HL-60/S4 (cell line): Measurements from ENCODE around the gene CRIM1.

Source experiments
- in situ Hi-C: fragments of 300-500 bp; cut with MboI; formaldehyde crosslinking; loops from 2 replicates; pipeline ENCODE4 v1.14.3; 2022; ENCODE audit warnings: low sequenced_read_pairs

The CRIM1 gene

DNA sequence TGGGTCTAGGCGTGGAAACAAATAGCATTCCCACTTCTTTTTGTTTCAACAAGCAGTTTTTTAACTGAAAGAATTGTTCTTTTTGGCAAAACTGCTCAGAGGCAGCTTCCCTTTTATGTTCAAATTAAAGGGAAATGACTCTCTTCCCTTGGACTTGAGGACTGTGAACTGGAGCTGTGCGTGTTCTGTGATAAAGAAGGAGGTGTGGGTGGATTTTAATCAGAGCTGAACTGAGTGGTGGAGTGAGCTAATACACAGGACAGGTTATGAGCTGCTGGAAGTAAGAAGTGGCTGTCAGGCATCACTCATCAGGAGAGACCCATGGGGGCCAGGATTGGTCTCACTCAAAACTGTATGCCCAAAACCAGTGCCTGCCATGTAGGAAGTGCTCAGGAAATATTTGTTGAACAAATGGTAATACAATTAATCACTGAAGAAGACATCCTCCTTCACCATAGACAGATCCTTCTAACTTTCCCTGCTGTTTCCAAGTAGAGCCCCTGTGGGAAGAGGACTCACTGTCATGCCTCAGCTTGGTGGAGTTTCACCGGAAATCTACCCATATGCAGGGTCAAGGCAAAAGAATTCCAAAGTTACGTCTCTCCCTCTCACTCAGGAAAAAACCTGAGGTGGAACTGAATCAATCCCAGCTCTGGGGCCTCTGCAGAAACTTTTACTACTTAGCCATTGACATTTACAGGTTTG, 186.5 kb downstream of the CRIM1 start:
- in situ Hi-C loops, result no loop called here

DNA sequence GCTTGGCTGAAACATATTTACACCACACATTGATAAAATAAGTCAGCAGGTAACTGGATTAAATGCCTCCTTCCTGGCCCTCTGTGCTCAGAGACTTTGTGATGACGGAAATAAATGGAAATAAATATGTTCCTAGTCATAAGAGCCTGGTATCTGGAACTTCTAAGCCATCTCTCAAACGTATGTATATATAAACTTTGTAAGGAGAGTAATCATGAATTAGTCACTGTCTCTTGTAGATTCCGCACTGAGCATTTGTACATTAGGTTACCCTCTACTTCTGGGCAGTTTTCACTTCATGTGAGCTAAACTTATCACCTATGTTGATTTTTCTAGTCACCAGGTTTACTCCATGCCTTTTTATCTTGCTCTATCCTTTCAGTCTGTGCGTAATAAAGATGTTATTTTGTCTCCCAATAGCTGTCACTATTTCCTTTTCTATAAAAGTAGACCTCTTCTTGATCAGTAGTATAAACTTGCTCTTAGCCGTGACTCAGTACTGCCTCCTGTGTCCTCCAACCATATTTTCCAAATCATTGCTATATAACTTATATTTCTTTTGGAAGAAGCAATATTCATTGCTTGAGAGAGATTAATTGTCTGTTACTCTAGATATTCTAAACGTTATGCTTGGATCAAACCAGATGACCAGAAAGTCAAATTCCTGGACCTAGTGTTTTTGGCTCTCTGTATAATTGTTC, 189.2 kb downstream of the CRIM1 start:
- in situ Hi-C loops, result no loop called here

DNA sequence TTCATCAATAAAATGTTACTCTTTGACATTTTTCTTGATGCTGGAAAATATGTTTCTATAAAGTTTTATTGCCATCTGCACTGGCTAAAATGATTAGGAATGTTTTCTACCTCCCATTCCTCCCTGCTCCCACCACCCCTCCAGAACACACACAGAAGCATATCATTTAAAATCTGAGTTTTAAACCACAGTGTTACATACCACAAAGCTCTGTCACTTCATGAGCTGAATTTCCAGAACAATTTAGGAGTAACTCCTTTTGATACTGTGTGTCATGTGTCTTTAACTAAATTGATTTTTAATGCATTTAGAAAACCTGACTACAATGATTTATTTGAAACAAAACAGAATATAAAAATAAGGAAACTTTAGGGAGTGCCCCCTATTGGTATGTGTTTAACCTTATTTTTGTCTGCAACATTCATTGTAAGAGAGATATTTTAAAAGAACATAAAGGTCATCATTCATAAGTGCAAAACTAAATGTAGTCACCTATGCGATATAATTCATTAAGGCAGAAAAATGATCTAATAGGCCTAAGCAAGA, 190.4 kb downstream of the CRIM1 start:
- in situ Hi-C loops, result no loop called here

DNA sequence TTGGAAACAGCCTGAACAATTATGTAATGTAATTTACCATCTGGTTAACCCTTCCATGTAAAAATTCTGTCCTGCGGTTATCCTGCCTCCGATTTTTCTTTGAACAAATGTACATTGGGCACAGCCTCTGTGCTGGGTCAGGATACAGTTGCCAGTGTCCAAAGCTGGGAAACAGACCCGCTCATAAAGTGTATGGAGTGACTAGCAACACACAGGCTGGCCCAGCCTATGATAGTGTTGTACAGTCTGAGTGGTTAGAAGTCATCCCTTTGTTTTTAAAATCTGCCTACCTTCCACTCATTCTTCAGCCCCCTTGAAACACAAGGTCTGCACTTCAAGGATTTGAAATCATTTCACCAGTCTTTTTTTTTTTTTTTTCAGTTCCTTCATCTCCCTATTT, 192.3 kb downstream of the CRIM1 start:
- in situ Hi-C loops, result no loop called here

DNA sequence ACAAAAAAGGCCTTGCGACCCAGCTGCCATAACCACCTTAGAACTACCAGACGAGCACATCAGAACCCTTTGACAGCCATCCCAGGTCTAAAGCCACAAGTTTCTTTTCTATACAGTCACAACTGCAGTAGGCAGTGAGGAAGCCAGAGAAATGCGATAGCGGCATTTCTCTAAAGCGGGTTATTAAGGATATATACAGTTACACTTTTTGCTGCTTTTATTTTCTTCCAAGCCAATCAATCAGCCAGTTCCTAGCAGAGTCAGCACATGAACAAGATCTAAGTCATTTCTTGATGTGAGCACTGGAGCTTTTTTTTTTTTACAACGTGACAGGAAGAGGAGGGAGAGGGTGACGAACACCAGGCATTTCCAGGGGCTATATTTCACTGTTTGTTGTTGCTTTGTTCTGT, 193.6 kb downstream of the CRIM1 start:
- in situ Hi-C loops, result no loop called here

DNA sequence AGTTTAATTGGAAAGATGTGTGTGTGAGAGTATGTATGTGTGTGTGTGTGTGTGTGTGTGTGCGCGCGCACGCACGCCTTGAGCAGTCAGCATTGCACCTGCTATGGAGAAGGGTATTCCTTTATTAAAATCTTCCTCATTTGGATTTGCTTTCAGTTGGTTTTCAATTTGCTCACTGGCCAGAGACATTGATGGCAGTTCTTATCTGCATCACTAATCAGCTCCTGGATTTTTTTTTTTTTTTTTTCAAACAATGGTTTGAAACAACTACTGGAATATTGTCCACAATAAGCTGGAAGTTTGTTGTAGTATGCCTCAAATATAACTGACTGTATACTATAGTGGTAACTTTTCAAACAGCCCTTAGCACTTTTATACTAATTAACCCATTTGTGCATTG, 194.4 kb downstream of the CRIM1 start:
- in situ Hi-C loops, result no loop called here

DNA sequence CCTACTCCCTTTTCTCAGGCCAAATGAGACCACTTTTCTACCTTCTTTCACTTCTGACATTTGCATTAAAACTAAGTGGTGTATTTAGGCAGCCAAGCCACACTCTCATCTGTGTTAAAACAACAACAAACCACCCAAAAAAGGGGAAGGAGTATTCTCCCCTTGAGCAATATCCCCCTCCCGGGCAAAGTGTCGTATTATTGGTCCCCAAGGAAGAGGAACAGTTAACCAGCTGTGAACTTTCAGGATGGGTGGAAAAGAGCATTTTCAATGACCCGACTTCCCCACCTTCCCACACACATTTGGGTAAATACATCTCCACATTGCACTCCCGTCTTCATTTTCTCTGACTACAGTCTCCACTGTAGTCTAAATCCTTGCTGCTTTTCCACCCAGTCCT, 198.1 kb downstream of the CRIM1 start:
- in situ Hi-C loops, result no loop called here

DNA sequence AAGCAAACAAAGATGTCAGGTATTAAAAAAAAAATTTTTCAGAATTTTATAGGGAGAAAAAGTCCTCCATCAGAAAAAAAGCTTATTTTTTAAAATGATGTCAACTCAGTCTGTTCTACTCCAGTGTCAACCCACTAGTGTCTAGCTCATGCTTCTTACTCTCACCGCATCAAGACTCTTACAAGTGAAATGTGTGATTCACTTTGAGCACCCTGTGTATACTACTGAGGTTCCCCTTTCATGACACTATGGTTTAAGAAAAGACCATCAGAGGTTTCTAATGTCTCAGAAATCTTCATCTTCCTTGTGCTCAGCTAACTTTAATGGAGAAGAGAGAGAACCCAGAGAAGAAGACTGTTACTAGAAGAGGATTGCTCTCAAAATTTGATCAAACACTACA, 199.0 kb downstream of the CRIM1 start:
- in situ Hi-C loops, result no loop called here

DNA sequence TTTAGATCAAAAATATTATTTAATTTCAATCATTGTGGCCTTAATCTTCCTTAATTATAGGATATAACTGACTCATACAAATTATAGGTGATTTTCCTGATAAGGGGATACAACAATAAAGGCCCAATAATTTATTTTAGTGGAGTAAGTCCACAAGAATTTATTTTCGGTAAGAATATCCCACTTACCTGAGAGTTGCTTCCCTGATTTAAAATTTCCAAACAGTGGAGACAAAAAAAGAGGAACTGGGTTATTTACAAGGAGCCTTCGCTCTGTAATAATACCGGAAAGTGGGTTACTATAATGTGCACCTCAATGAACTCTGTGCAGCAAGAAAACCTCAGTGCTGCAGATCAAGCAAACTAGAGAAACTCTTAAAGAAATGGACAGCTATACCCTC, 200.2 kb downstream of the CRIM1 start:
- in situ Hi-C loops, result no loop called here

DNA sequence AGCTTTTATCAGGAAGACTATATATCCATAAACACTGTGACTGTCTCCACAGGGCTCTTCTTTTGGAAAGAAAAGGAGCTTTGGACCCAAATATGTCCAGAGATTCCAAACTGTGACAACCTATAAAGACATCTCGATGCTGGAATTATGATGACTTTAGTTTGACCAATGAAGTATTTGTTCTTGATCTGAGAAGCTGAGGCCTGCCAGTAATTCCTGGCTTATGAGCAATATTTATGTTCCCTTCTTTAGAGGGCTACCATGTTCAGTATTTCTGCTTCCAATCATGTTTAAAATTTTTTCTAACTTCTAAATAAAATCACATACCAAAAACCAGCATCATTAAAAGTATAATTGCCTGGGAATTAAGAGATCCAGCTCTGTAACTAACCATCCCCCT, 201.3 kb downstream of the CRIM1 start:
- in situ Hi-C loops, result no loop called here

DNA sequence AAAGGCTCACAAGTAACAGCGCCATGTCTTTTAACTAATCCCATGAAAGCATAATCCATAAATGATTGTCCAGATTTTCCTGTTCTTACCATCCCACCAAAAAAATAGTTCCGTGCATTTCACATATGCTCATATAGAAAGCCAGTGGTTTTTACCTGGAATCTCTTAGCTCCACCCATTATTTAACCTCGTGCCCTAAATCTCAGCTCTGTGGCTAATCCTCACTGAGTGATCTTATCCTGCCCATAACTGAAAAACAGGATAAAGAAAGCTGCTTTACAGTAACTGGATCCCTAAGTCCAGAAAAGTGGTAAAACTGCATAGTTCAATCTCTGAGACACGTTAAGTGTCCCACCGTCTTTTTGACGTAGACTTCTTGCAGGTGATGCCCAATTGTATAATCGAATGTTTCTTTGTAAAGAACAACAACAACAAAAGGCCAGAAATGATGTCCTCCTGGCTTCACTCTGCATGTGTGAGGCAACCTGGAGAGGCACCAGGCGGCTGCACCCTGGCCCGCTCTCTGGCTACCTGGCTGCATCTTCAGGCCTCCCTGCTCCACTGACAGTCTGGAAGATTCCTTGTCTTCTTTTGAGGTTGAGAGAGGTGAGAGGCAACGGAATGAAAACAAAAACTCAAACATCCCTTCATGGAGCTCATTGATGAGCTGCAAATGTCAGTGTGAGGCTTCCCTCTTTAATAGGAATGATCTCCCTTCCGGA, 203.8 kb downstream of the CRIM1 start:
- in situ Hi-C loops, result no loop called here

DNA sequence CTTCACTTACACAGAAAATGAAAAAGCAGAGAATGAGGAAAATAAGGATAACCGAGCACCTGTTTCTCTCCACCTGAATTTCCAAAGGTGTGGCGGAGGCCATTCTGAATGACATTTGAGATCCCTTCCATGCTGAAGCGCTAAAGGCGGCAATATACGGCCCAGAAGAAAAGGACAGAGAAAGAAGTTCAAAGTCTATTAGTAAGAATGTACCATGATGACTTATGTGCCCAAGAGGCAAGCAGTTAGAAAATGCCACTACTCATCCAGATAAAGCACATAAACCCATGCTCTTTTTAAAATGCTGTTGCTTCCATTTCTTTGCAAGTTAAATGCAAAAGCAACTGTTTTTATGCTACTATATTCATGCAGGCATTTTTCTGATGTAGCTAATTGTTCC, 205.1 kb downstream of the CRIM1 start:
- in situ Hi-C loops, result no loop called here

DNA sequence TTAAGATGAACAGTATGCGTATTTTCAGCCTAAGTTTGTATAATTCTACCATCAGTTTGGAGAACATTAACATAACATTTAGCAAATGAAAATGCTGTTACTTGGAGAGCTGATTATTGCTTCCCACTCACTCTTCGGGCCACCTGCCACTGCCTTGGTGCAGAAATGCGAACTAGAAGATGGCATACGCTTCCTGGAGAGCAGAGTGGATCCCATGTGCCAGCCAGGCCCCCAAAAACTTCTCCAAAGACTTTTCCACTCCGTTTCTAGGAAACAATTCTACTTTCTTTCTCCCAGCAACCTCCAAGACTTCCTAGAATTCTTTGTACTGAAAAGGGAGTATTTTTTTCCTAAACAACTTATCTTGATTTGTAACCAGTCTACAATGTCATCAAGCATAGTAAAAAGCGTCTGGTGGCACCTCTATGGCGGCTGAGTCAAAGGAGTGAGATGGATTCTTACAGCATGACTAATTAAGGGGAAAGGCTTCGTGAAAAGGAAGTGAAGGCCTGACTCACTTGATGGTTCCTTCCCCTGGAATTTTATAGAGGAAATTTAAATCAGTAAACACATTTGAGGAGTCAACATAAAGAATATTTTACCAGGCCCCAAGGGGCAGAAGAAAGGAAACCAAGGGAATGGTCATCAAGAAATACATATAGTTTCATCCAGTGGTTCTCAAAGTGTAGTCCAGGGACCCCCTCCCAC, 205.8 kb downstream of the CRIM1 start:
- in situ Hi-C loops, result no loop called here

DNA sequence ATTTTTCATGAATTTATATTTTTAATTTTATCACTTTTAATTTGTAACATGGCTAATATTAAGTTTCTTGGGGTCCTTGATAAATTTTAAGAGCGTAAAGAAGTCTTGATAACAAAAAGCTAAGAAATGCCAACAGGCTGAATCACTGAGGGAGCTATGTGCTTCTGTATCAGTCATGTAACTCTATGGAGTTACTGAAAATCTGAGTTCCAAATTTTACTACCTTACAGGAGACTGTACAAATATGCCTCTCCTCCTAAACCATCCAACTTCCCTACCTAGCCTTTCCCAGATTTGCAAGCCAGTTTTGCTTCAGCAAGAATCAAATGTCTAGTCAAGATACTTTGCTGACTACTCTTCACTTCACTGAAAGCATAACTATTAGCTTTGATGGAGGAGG, 206.7 kb downstream of the CRIM1 start:
- in situ Hi-C loops, result no loop called here

DNA sequence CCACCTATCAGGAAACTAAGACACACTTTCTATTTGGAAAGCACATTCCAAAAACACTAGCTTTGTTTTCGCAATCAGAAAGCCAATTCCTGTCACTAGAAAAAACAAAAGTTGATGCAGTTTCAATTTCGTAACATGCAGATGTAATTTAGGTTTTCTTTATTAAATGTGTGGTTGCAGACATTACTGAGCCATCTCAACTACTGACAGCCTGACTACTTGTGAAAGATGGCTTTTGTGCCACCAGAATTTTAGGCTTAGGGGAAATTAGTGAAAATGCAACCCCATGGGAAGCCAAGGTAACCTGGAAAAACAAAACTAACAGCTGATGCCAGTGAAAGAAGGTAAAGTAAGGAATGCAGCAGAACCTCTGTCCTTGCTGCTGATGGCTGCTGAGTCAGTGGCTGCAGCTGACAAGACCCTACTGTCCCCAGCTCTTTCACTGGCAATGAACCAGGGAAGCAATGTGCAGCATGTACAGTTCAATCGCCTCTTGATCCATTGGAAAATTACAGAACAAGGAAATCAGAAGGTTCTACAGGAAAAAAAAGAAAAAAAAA, 207.5 kb downstream of the CRIM1 start:
- in situ Hi-C loops, result no loop called here

DNA sequence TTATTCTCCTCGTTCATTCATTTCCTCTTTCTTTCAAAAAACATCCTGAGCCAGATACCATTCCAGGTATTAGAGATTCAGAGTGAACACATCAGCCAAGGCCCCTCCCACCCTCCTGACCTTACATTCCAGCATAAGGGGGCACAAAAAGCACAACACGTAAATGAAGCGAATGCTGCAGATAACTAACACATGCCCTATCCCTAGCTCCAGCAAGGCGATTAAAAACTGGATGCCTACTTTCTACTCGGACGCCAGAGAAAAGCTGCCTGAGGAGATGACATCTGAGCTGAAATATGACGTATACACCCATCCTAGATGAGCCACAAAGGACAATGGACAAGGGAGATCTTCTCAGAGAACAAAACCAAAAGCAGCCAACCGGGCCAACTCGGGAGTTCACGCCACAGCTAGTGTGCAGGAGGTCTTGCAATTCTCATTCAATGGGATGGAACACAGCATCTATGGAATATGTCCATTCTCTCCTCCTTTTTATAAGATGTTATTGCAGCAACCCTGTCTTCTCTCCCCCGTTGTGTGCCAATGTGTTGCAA, 208.9 kb downstream of the CRIM1 start:
- in situ Hi-C loops, result no loop called here

DNA sequence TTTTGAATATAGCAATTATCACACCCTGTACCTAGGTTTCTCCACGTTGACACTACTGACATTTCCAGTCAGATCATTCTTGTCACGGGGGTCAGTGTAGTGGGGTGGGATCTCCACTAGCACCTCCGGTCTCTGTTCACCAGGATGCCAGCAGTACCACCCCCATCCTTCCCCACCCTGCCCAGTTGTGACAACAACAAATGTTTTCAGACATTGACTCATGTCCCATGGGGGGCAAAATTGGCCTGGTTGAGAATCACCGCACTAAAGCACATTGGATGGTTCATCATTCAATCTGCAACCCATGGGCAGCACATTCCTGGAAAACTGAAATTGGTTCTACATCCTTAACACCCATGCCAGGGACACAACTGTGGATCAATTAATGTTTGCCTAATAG, 210.1 kb downstream of the CRIM1 start:
- in situ Hi-C loops, result no loop called here

DNA sequence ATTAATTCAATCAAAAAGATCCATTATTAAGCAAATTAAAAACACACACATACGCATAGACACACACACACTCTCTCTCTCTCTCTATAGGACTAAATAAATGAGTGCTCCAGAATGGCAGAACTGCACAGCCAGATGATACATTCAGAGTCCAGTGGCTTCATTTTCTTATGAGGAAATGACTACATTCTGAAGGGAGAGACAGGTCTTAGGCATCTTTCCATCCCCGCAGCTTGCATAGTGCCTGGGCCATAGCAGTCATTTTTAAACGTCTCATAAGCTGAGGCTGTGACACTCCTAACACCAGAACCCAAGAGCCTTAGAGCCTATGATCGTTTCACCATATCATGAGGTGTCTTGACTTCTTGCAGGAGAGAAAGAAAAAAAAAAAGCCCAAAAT, 211.3 kb downstream of the CRIM1 start:
- in situ Hi-C loops, result no loop called here

DNA sequence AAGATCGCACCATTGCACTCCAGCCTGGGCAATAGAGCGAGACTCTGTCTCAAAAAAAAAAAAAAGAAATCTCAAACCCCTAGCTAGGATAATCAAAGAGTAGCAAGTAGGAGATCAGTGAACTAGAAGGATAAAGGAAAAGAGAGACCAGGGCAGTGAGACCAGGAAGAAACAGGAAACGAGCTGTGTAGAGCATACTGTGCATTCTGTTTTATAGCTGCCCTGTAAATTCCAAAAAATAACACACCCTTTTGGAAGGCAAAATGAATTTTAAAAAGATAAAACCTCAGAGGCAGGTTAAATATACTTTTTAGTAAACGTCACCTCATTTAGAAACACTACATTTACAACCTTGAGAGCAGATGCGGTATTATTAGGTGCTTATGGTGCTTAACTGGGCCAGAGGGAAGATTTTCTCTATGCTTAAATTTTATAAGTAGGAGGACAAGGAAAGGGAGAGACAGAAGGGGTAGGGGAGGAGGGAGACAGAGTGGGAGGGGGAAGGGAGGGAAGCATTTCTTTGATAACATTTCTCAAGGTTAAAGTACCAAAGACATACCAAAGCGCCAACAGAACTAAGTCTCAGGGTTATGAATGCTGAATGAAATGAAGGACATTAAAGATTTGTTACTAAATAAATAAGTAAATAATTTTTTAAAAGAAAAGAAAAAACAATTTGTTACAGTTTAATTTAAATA, 212.3 kb downstream of the CRIM1 start:
- in situ Hi-C loops, result no loop called here
